Activated T-helper 17 cell treated with anti-CD3 and anti-CD28 coated beads, Interleukin-2, amount 50 U/mL, for 72 hours (primary cell): ENCODE measurements around the gene PLA2G1B. TPM values are rescaled to one million over a fixed set of nuclear protein-coding genes. Genes with fewer than 3 reads are reported as not detected.
A peak's percentile ranks its signal among the peaks of the same experiment; 100 is the strongest.

ENCODE experiments used
- ATAC-seq: fragments of 150-1000 bp; cut with Tn5 transposase; replicated peaks from 2 replicates; pipeline ENCODE4 v1.10.0; 2021; ENCODE audit warnings: mild to moderate bottlenecking, moderate library complexity
- H3K27ac Mint-ChIP-seq: one replicate; pipeline ENCODE4 v1.8.0; 2022; ENCODE audit warnings: mixed read lengths
- H3K27me3 Mint-ChIP-seq: one replicate; pipeline ENCODE4 v1.8.0; 2022; ENCODE audit warnings: mixed read lengths
- H3K36me3 Mint-ChIP-seq: one replicate; pipeline ENCODE4 v1.8.0; 2022; ENCODE audit warnings: low read depth, mild to moderate bottlenecking, mixed read lengths
- H3K4me1 Mint-ChIP-seq: one replicate; pipeline ENCODE4 v1.8.0; 2022; ENCODE audit warnings: mixed read lengths
- H3K4me3 Mint-ChIP-seq: one replicate; pipeline ENCODE4 v1.8.0; 2022; ENCODE audit warnings: mild to moderate bottlenecking, mixed read lengths
- H3K9me3 Mint-ChIP-seq: one replicate; pipeline ENCODE4 v1.8.0; 2022; ENCODE audit warnings: mixed read lengths
- total RNA-seq, 2 donors: library from RNA; stranded (reverse); gene quantifications; one replicate each; pipeline ENCODE4 v1.2.3, GENCODE V29; 2022

Gene PLA2G1B
- not detected for total RNA-seq

DNA sequence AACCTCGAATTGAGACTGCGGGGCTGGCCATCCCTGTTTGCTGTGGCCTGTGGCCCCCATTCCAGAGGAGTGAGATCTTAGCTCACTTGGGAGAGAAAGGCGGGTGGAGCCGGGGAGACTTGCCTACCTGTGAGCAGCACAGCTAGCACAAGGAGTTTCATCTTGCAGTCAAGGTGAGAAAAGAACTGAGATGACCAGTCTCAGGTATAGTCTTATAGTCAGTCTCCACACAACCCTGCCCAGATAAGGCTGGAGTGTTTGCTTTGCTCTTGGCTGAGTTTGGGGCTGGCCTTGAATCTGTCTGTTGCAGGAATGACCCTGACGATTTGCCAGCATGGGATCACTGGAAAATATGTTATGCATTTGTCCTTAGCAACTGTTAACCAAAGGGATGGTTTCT lies at the start of gene PLA2G1B:
Gene PLA2G1B (minus strand): TSS at position 187 of the 400 bp plus-strand sequence. CDS start 26 bp downstream, at position 161.
- Mint-ChIP-seq H3K27ac (no peak within 1 kb of the TSS), H3K36me3 (no peaks in the 10 kb centered on the region), H3K27me3 (no peaks in the 10 kb centered on the region), H3K4me1 (peaks cover 4% of the 10 kb centered on the region), H3K4me3 (no peak within 1 kb of the TSS), H3K9me3 (no peaks in the 10 kb centered on the region)
- no peak for ATAC-seq

- no peaks in the 10 kb centered on the region for H3K9me3 Mint-ChIP-seq
- H3K4me3 Mint-ChIP-seq: no peak overlapping the region
- H3K36me3 Mint-ChIP-seq: no peaks in the 10 kb centered on the region
- H3K27me3 Mint-ChIP-seq: peaks cover 41% of the 10 kb centered on the region
- no peaks in the 10 kb centered on the region for H3K4me1 Mint-ChIP-seq
- no peak overlapping the region for H3K27ac Mint-ChIP-seq
- no peak for ATAC-seq
Observed at GRCh38 chr12:120376934-120377572, 49.5 kb upstream of the PLA2G1B start.

GRCh38 chr12:120376416-120376815 lies 48.8 kb upstream of the PLA2G1B start:
- no peak for ATAC-seq
- peaks cover 44% of the 10 kb centered on the region for H3K27me3 Mint-ChIP-seq
- no peaks in the 10 kb centered on the region for H3K4me1 Mint-ChIP-seq
- H3K36me3 Mint-ChIP-seq: no peaks in the 10 kb centered on the region
- H3K4me3 Mint-ChIP-seq: no peak overlapping the region
- no peak overlapping the region for H3K27ac Mint-ChIP-seq
- H3K9me3 Mint-ChIP-seq: no peaks in the 10 kb centered on the region

DNA sequence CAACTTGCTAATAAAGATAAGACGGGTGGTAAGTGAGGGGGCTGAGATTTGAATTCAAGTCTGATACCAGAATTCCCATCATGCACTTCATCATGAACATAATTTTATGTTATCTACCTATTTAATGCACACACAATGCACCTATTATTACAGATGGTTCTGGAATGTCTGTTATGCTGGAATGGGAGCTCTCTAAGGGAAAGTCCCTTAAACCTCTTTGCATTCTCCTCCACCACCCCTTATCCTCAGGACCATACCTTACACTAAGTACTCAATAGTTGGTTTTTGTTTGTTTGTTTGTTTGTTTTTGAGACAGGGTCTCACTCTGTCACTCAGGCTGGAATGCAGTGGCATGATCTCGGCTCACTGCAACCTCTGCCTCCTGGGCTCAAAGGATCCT lies 48.4 kb upstream of the PLA2G1B start:
- H3K27ac Mint-ChIP-seq: no peak overlapping the region
- peaks cover 45% of the 10 kb centered on the region for H3K27me3 Mint-ChIP-seq
- H3K9me3 Mint-ChIP-seq: no peaks in the 10 kb centered on the region
- H3K36me3 Mint-ChIP-seq: no peaks in the 10 kb centered on the region
- no peaks in the 10 kb centered on the region for H3K4me1 Mint-ChIP-seq
- H3K4me3 Mint-ChIP-seq: no peak overlapping the region
- no peak for ATAC-seq

- Mint-ChIP-seq H3K4me3 (no peak overlapping the region), H3K4me1 (no peaks in the 10 kb centered on the region), H3K27me3 (peaks cover 58% of the 10 kb centered on the region), H3K9me3 (no peaks in the 10 kb centered on the region), H3K27ac (no peak overlapping the region), H3K36me3 (peaks cover 7% of the 10 kb centered on the region)
- no peak for ATAC-seq
Observed at GRCh38 chr12:120373683-120374082, 46.1 kb upstream of the PLA2G1B start.

GRCh38 chr12:120370343-120371243 lies 43.0 kb upstream of the PLA2G1B start:
- Mint-ChIP-seq H3K27ac (no peak overlapping the region), H3K4me3 (peak overlapping the region; percentile 59), H3K9me3 (no peaks in the 10 kb centered on the region), H3K36me3 (peaks cover 14% of the 10 kb centered on the region), H3K27me3 (peaks cover 65% of the 10 kb centered on the region), H3K4me1 (no peaks in the 10 kb centered on the region)
- no peak for ATAC-seq

GRCh38 chr12:120369603-120370342 lies 42.2 kb upstream of the PLA2G1B start:
- Mint-ChIP-seq H3K36me3 (peaks cover 14% of the 10 kb centered on the region), H3K27me3 (peaks cover 59% of the 10 kb centered on the region), H3K9me3 (no peaks in the 10 kb centered on the region), H3K27ac (no peak overlapping the region), H3K4me1 (no peaks in the 10 kb centered on the region), H3K4me3 (peak overlapping the region; percentile 59)
- no peak for ATAC-seq

- Mint-ChIP-seq H3K9me3 (no peaks in the 10 kb centered on the region), H3K4me1 (no peaks in the 10 kb centered on the region), H3K27me3 (peaks cover 60% of the 10 kb centered on the region), H3K4me3 (peak within 1 kb of the TSS; percentile 59), H3K36me3 (peaks cover 14% of the 10 kb centered on the region), H3K27ac (no peak within 1 kb of the TSS)
- peak; percentile 23 for ATAC-seq
Observed at GRCh38 chr12:120368789-120369602, 41.4 kb upstream of the PLA2G1B start, which contains the start of gene MSI1. Gene MSI1, minus strand, starts transcription at chr12:120369164. Its CDS starts 73 bp downstream, at chr12:120369091.

DNA sequence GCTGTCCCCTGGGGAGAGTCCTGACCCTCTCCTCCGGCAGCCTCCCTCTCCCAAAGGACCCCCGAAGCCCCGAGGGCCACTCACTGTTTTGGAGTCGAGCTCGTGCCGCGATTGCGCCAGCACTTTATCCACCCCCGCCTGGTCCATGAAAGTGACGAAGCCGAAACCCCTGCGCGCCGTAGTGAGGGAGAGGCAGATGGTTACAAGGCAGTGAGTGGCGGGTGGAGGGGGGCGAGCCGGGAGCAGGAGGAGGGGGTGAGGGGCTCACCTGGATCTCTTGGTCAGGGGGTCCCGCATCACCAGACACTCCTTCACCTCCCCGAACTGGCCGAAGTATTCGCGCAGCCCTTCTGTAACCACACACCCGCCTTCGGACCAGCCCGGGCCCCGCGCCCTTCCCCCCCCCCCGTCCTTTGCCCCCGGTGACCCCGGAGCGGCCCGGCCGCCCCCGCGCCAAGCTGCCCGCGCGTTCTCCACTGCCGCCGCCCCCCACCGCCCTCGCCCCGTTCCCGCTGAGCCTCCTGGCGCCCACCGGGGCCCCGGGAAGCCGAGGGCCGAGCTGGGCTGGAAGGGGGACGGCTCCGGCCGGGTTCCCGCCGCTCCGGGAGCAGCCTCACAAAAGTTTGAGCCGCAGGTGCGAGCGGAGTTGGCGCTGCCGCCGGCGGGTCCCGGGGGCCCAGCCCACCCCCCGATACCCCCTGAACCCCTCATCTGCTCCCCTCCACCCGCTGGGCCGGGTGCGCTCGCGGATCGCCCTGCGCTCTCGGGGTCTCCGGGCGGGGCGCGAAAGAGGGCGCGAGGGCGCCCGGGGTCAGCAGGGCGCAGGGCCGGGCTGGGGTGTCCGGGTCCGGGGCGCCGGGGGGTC lies 40.6 kb upstream of the PLA2G1B start:
- Mint-ChIP-seq H3K36me3 (peaks cover 14% of the 10 kb centered on the region), H3K4me3 (peak overlapping the region; percentile 56), H3K4me1 (no peaks in the 10 kb centered on the region), H3K27ac (no peak overlapping the region), H3K27me3 (peaks cover 65% of the 10 kb centered on the region), H3K9me3 (no peaks in the 10 kb centered on the region)
- ATAC-seq: peak; percentile 70

DNA sequence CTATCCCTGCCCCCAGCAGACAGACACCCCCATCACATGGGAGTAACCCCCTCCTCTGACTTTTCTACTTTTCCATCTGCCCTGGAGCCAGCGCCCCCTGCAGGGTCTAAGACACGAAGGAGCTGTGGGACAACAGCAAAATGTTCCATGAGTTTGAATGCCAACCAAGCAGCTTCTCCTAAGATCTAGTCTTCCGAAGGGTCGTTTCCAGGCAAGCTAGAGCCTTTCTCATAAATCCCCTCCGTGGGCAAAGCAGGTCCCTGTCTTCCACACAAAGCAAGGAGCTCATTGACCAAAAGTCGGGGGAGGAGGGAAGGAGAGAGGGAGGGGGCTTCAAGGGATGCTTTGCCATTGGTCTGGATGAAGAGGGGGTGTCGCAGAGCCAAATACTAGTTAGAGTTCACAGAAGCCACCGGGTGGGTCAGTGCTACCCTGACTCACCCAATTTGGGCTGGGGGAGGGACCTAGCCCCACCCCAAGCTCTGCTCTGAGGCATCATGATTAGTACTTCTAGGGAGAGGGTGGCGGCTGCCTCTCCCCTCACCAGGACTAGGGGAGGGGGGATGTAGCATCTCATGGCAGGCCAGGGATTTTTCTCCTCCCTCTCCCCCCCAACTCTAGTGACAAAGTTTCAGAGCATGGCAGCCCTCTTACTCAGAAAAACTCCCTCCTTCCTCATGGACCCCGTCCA lies 39.8 kb upstream of the PLA2G1B start:
- ATAC-seq: peak; percentile 17
- Mint-ChIP-seq H3K4me1 (no peaks in the 10 kb centered on the region), H3K4me3 (peak overlapping the region; percentile 56), H3K27me3 (peaks cover 67% of the 10 kb centered on the region), H3K9me3 (no peaks in the 10 kb centered on the region), H3K36me3 (peaks cover 14% of the 10 kb centered on the region), H3K27ac (no peak overlapping the region)

GRCh38 chr12:120366845-120367232 lies 39.3 kb upstream of the PLA2G1B start:
- peaks cover 67% of the 10 kb centered on the region for H3K27me3 Mint-ChIP-seq
- H3K9me3 Mint-ChIP-seq: no peaks in the 10 kb centered on the region
- peak overlapping the region; percentile 56 for H3K4me3 Mint-ChIP-seq
- H3K27ac Mint-ChIP-seq: no peak overlapping the region
- H3K36me3 Mint-ChIP-seq: peaks cover 14% of the 10 kb centered on the region
- H3K4me1 Mint-ChIP-seq: no peaks in the 10 kb centered on the region
- ATAC-seq: no peak

DNA sequence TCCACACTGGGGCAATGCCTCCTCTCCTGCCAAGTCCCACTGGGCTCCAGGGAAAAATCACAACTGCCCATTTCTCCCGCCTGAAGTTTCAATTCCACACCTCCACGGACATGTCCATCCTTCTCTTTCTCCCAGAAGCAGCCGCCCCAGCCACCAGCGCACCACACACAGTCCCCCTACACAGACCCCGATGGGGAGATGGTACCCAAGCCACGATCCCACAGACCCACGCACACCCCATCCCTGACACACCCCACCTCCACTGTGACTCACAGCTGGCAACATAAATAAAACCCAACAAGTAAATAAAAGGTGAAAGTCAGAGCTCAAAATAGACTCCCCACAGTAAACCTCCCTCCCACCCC lies 38.7 kb upstream of the PLA2G1B start:
- Mint-ChIP-seq H3K4me3 (no peak overlapping the region), H3K9me3 (no peaks in the 10 kb centered on the region), H3K27ac (no peak overlapping the region), H3K27me3 (peaks cover 63% of the 10 kb centered on the region), H3K4me1 (no peaks in the 10 kb centered on the region), H3K36me3 (peaks cover 14% of the 10 kb centered on the region)
- ATAC-seq: no peak
